Osteoblast (primary cell): ENCODE measurements around the gene MARCHF5. TPM values are rescaled to one million over a fixed set of nuclear protein-coding genes. Genes with fewer than 3 reads are reported as not detected.
A peak's percentile ranks its signal among the peaks of the same experiment; 100 is the strongest.

Experiments
- DNase-seq: peaks from one replicate; pipeline ENCODE4 v3.0.0; 2011; ENCODE audit warnings: low spot score, mixed read lengths; ENCODE audit not compliant: insufficient read length; ENCODE audit errors: missing footprints
- H2AFZ ChIP-seq: 2 replicates; pipeline ENCODE4 v1.6.0; 2011; ENCODE audit warnings: mild to moderate bottlenecking, low read length
- H3K27ac ChIP-seq: 2 replicates; pipeline ENCODE4 v1.5.1; 2011; ENCODE audit warnings: mild to moderate bottlenecking, low read depth, low read length, moderate library complexity
- H3K27me3 ChIP-seq: 2 replicates; pipeline ENCODE4 v1.6.0; 2012; ENCODE audit warnings: mild to moderate bottlenecking, control low read depth, inconsistent platforms, low read length, moderate library complexity; ENCODE audit not compliant: insufficient read depth
- H3K36me3 ChIP-seq: 2 replicates; pipeline ENCODE4 v1.5.1; 2011; ENCODE audit warnings: mild to moderate bottlenecking, low read length, control low read depth, moderate library complexity; ENCODE audit not compliant: insufficient read depth
- H3K4me1 ChIP-seq: 2 replicates; pipeline ENCODE4 v1.5.1; 2011; ENCODE audit warnings: mild to moderate bottlenecking, low read length, control low read depth, moderate library complexity; ENCODE audit not compliant: insufficient read depth
- H3K4me2 ChIP-seq: 2 replicates; pipeline ENCODE4 v1.6.0; 2011; ENCODE audit warnings: mild to moderate bottlenecking, low read length; ENCODE audit not compliant: insufficient read depth
- H3K4me3 ChIP-seq: fragments of 200-600 bp; sonication (generic); 3 replicates; pipeline ENCODE4 v1.5.1; 2012; ENCODE audit warnings: mild to moderate bottlenecking, low read length, inconsistent platforms; ENCODE audit not compliant: insufficient read depth
- H3K79me2 ChIP-seq: 2 replicates; pipeline ENCODE4 v1.6.0; 2012; ENCODE audit warnings: mild to moderate bottlenecking, low read length, control low read depth, inconsistent platforms; ENCODE audit not compliant: insufficient read depth
- H3K9me3 ChIP-seq: 2 replicates; pipeline ENCODE4 v1.5.1; 2011; ENCODE audit warnings: low read depth, low read length, control low read depth
- H4K20me1 ChIP-seq: 2 replicates; pipeline ENCODE4 v1.6.0; 2012; ENCODE audit warnings: mild to moderate bottlenecking, low read length, control low read depth; ENCODE audit not compliant: insufficient read depth
- CTCF ChIP-seq: IDR thresholded peaks from 2 replicates; pipeline ENCODE4 v1.5.1; 2011; ENCODE audit warnings: mild to moderate bottlenecking, low read depth, low read length, moderate library complexity; ENCODE audit errors: extremely low read depth
- total RNA-seq: library from RNA; depleted of rRNA; stranded (reverse); fragments of >200 nt; gene quantifications from 2 replicates; pipeline ENCODE4 v1.2.3, GENCODE V29; 2012

MARCHF5 gene
- total RNA-seq, 1 donor: 19.2 TPM

- peaks cover 9% of the 10 kb centered on the region for H3K36me3 ChIP-seq
- no peak overlapping the region for H3K4me2 ChIP-seq
- H3K27ac ChIP-seq: no peak overlapping the region
- no peak for DNase-seq
- H4K20me1 ChIP-seq: peaks cover 37% of the 10 kb centered on the region
- no peak for TF ChIP-seq CTCF
- H3K79me2 ChIP-seq: peaks cover 92% of the 10 kb centered on the region
- H2AFZ ChIP-seq: no peak overlapping the region
- H3K27me3 ChIP-seq: no peaks in the 10 kb centered on the region
- no peak overlapping the region for H3K4me3 ChIP-seq
- no peaks in the 10 kb centered on the region for H3K9me3 ChIP-seq
- no peaks in the 10 kb centered on the region for H3K4me1 ChIP-seq
Observed at GRCh38 chr10:92305133-92306072, 14.4 kb downstream of the MARCHF5 start.

- Histone ChIP-seq H3K9me3 (no peaks in the 10 kb centered on the region), H3K27me3 (no peaks in the 10 kb centered on the region), H3K4me2 (no peak overlapping the region), H3K36me3 (peaks cover 19% of the 10 kb centered on the region), H4K20me1 (peaks cover 23% of the 10 kb centered on the region), H3K79me2 (peaks cover 78% of the 10 kb centered on the region), H3K4me1 (no peaks in the 10 kb centered on the region), H2AFZ (no peak overlapping the region), H3K27ac (no peak overlapping the region), H3K4me3 (no peak overlapping the region)
- no peak for TF ChIP-seq CTCF
- peak; percentile 49 for DNase-seq
Observed at GRCh38 chr10:92309272-92309671, 18.3 kb downstream of the MARCHF5 start.

GRCh38 chr10:92313750-92314149 lies 22.8 kb downstream of the MARCHF5 start:
- H3K4me1 ChIP-seq: no peaks in the 10 kb centered on the region
- H3K4me3 ChIP-seq: no peak overlapping the region
- peaks cover 18% of the 10 kb centered on the region for H4K20me1 ChIP-seq
- H3K27ac ChIP-seq: no peak overlapping the region
- DNase-seq: no peak
- no peak for TF ChIP-seq CTCF
- no peaks in the 10 kb centered on the region for H3K27me3 ChIP-seq
- peaks cover 59% of the 10 kb centered on the region for H3K79me2 ChIP-seq
- H3K4me2 ChIP-seq: no peak overlapping the region
- no peak overlapping the region for H2AFZ ChIP-seq
- H3K36me3 ChIP-seq: peaks cover 31% of the 10 kb centered on the region
- H3K9me3 ChIP-seq: no peaks in the 10 kb centered on the region

- DNase-seq: no peak
- Histone ChIP-seq H3K79me2 (peaks cover 53% of the 10 kb centered on the region), H3K4me3 (no peak overlapping the region), H3K27ac (no peak overlapping the region), H3K27me3 (no peaks in the 10 kb centered on the region), H2AFZ (no peak overlapping the region), H4K20me1 (peaks cover 13% of the 10 kb centered on the region), H3K9me3 (no peaks in the 10 kb centered on the region), H3K4me1 (no peaks in the 10 kb centered on the region), H3K4me2 (no peak overlapping the region), H3K36me3 (peaks cover 24% of the 10 kb centered on the region)
- TF ChIP-seq CTCF: no peak
Observed at GRCh38 chr10:92316610-92317009, 25.6 kb downstream of the MARCHF5 start.
